ENCODE results near the gene LDLRAD4. TPM values are rescaled to one million over a fixed set of nuclear protein-coding genes. Genes with fewer than 3 reads are reported as not detected.

LDLRAD4 gene
- total RNA-seq, 1 experiment from 2014 or later: 3.6 TPM

DNA sequence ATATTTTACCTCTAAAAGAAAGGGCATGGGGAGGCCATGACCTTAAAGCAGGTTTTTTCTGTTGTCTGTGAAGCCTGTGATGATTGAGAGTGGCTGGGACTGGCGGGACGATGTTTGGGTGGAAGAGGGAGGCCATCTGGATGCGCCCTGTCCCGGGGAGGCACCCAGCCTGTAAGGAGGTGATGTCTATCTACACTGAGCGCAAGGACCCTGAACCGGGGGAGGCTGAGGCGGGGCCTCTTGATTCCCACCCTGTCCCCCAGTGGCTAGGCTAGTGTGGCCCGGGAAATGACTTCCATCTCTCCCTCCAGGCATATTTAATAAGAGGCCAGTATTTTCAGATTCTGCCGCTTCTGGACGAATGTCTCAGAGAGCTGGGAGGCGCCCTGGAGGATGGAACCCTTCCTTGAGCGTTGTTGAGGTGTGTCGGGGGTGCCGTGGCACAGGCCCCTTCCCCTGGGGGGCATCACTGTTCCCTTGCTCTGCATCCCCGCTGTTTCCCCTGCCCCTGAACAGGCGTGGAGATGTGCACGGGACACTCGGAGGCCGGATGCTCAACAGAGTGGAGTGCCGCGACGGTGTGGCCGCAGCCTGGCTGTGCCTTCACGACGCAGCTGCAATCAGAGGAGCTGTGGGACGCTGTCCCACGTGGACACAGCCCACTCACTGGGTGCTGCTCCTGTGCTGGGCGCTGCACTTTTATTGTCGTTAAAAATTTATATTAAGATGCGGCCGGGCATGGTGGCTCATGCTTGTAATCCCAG is 185.4 kb downstream of the LDLRAD4 start:
- intact Hi-C loops (cut with micrococcal nuclease; ENCODE audit: unreplicated experiment): no loop called here
- Histone ChIP-seq H3K27me3 (replicated peaks; ENCODE audit: insufficient read depth, low read depth, low read length, poor library complexity) (no peaks in the 10 kb centered on the region), H3K4me3 (ENCODE audit: low read depth, low read length, poor library complexity, severe bottlenecking) (no peak overlapping the region), H3K27ac (ENCODE audit: low read depth, low read length, poor library complexity, severe bottlenecking) (no peak overlapping the region), H3K36me3 (ENCODE audit: insufficient read depth, low read length, poor library complexity, severe bottlenecking) (no peaks in the 10 kb centered on the region), H3K4me1 (ENCODE audit: insufficient read depth, low read length, poor library complexity, severe bottlenecking) (no peaks in the 10 kb centered on the region), H3K9me3 (ENCODE audit: low read depth, low read length, poor library complexity, severe bottlenecking) (no peaks in the 10 kb centered on the region)
- POLR2A ChIA-PET (ENCODE audit: low non-redundant PET): no interaction called here
- CTCF ChIA-PET: no interaction called here
- no TSS peak for BruUV-seq (replicated peaks)
- no peak for TF ChIP-seq EZH2 (IDR thresholded peaks at IDR 0.05; ENCODE audit: borderline replicate concordance, low read depth, low read length, poor library complexity, severe bottlenecking)
- TF ChIP-seq, protein P1, sequence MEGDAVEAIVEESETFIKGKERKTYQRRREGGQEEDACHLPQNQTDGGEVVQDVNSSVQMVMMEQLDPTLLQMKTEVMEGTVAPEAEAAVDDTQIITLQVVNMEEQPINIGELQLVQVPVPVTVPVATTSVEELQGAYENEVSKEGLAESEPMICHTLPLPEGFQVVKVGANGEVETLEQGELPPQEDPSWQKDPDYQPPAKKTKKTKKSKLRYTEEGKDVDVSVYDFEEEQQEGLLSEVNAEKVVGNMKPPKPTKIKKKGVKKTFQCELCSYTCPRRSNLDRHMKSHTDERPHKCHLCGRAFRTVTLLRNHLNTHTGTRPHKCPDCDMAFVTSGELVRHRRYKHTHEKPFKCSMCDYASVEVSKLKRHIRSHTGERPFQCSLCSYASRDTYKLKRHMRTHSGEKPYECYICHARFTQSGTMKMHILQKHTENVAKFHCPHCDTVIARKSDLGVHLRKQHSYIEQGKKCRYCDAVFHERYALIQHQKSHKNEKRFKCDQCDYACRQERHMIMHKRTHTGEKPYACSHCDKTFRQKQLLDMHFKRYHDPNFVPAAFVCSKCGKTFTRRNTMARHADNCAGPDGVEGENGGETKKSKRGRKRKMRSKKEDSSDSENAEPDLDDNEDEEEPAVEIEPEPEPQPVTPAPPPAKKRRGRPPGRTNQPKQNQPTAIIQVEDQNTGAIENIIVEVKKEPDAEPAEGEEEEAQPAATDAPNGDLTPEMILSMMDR (conservative IDR thresholded peaks at IDR 0.05; ENCODE audit: low read depth, low read length): no peak
- no peak for DNase-seq (ENCODE audit: low spot score)

DNA sequence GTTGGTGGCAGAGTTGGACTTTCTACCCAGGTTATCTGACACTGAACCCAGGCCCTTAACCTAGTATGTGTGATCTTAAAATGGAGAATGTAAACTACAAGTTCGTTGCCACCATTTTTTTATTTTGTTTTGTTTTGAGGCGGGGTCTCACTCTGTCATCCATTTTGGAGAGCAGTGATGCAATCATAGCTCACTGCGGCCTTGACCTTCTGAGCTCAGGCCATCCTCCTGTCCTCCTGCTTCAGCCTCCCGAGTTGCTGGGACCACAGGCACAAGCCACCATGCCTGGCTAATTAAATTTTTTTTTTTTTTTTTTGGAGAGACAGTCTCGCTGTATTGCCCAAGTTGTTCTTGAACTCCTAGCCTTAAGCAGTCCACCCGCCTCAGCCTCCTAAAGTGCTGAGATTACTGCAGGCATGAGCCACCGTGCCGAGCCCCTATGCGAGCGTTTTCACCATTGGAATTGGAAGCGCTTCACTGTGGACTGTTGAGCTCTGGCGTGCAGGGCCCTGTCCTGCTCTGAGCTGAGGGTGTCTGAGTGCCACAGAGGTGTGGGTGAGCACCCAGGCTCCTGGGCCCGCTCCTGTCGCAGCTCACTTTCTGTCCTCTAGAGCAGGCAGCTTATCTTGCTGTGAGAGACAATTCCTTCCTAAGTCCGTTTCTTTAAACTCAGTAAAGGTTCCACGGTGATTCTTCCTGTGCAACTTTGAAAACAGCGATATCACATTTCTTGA is 186.9 kb downstream of the LDLRAD4 start:
- TF ChIP-seq, protein P1 (conservative IDR thresholded peaks at IDR 0.05; ENCODE audit: low read depth, low read length): no peak
- no peak for TF ChIP-seq EZH2 (IDR thresholded peaks at IDR 0.05; ENCODE audit: borderline replicate concordance, low read depth, low read length, poor library complexity, severe bottlenecking)
- DNase-seq (ENCODE audit: low spot score): no peak
- Histone ChIP-seq H3K27me3 (replicated peaks; ENCODE audit: insufficient read depth, low read depth, low read length, poor library complexity) (no peaks in the 10 kb centered on the region), H3K4me1 (ENCODE audit: insufficient read depth, low read length, poor library complexity, severe bottlenecking) (no peaks in the 10 kb centered on the region), H3K36me3 (ENCODE audit: insufficient read depth, low read length, poor library complexity, severe bottlenecking) (no peaks in the 10 kb centered on the region), H3K27ac (ENCODE audit: low read depth, low read length, poor library complexity, severe bottlenecking) (no peak overlapping the region), H3K4me3 (ENCODE audit: low read depth, low read length, poor library complexity, severe bottlenecking) (no peak overlapping the region), H3K9me3 (ENCODE audit: low read depth, low read length, poor library complexity, severe bottlenecking) (no peaks in the 10 kb centered on the region)
- CTCF ChIA-PET: no interaction called here
- BruUV-seq (replicated peaks): no TSS peak
- POLR2A ChIA-PET (ENCODE audit: low non-redundant PET): no interaction called here
- intact Hi-C loops (cut with micrococcal nuclease; ENCODE audit: unreplicated experiment): no loop called here

DNA sequence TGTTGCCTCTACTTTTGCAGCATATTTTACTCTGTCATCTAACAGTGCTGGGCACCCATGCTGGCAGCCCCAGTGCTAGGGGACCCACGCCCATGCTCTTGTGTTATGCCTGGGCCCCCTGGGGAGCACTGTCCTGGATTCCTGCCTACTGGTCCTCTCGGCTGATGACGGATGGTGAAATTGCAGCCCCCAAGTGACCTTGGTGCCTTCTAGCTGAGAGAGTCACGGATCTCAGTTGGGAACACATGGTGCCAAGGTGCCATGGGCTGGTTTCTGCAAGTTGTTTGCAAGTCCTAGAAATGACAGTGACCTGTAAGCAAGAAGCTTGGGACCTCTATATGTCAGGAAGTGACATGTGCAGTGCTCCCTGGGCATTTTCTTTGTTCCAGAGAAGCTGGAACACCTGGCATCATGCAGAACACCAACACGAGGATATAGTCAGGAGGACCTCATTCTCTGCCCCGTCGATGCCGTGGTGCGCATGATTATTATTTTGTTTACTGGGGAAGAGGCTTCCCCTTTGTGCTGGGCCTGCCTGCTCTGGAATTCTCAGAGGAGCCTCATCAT is 187.6 kb downstream of the LDLRAD4 start:
- no peaks in the 10 kb centered on the region for H3K4me1 ChIP-seq (ENCODE audit: insufficient read depth, low read length, poor library complexity, severe bottlenecking)
- H3K27ac ChIP-seq (ENCODE audit: low read depth, low read length, poor library complexity, severe bottlenecking): no peak overlapping the region
- no peak for TF ChIP-seq EZH2 (IDR thresholded peaks at IDR 0.05; ENCODE audit: borderline replicate concordance, low read depth, low read length, poor library complexity, severe bottlenecking)
- TF ChIP-seq, protein P1 (conservative IDR thresholded peaks at IDR 0.05; ENCODE audit: low read depth, low read length): no peak
- ChIA-PET POLR2A (ENCODE audit: low non-redundant PET) (no interaction called here), CTCF (no interaction called here)
- H3K4me3 ChIP-seq (ENCODE audit: low read depth, low read length, poor library complexity, severe bottlenecking): no peak overlapping the region
- DNase-seq (ENCODE audit: low spot score): no peak
- intact Hi-C loops (cut with micrococcal nuclease; ENCODE audit: unreplicated experiment): no loop called here
- BruUV-seq (replicated peaks): no TSS peak
- H3K36me3 ChIP-seq (ENCODE audit: insufficient read depth, low read length, poor library complexity, severe bottlenecking): no peaks in the 10 kb centered on the region
- no peaks in the 10 kb centered on the region for H3K27me3 ChIP-seq (replicated peaks; ENCODE audit: insufficient read depth, low read depth, low read length, poor library complexity)
- no peaks in the 10 kb centered on the region for H3K9me3 ChIP-seq (ENCODE audit: low read depth, low read length, poor library complexity, severe bottlenecking)

Measured in A673 (cell line).